ENCODE data around the gene MGRN1.

Gene MGRN1

GRCh38 chr16:4699046-4699556, 74.5 kb downstream of the MGRN1 start:
- no peak for DNase-seq (ENCODE audit: low read depth)

GRCh38 chr16:4700380-4700996, 75.9 kb downstream of the MGRN1 start:
- DNase-seq (ENCODE audit: low read depth): no peak

- DNase-seq (ENCODE audit: low read depth): no peak
Observed at GRCh38 chr16:4700997-4701743, 76.5 kb downstream of the MGRN1 start.

- no peak for DNase-seq (ENCODE audit: low read depth)
Observed at GRCh38 chr16:4701791-4702465, 77.3 kb downstream of the MGRN1 start.

GRCh38 chr16:4702466-4702808, 77.8 kb downstream of the MGRN1 start:
- DNase-seq (ENCODE audit: low read depth): no peak

- no peak for DNase-seq (ENCODE audit: low read depth)
Observed at GRCh38 chr16:4703906-4704305, 79.3 kb downstream of the MGRN1 start.

- DNase-seq (ENCODE audit: low read depth): no peak
Observed at GRCh38 chr16:4704491-4704890, 79.9 kb downstream of the MGRN1 start.

GRCh38 chr16:4704913-4705312, 80.3 kb downstream of the MGRN1 start:
- no peak for DNase-seq (ENCODE audit: low read depth)

GRCh38 chr16:4706871-4707270, 82.2 kb downstream of the MGRN1 start:
- DNase-seq (ENCODE audit: low read depth): no peak

- no peak for DNase-seq (ENCODE audit: low read depth)
Observed at GRCh38 chr16:4709481-4709880, 84.9 kb downstream of the MGRN1 start.

GRCh38 chr16:4713663-4714501, 89.3 kb downstream of the MGRN1 start:
- no peak for DNase-seq (ENCODE audit: low read depth)

- DNase-seq (ENCODE audit: low read depth): no peak
Observed at GRCh38 chr16:4714996-4715395, 90.4 kb downstream of the MGRN1 start.

- DNase-seq (ENCODE audit: low read depth): no peak
Observed at GRCh38 chr16:4718466-4718865, 93.8 kb downstream of the MGRN1 start.

GRCh38 chr16:4723071-4723767, 98.6 kb downstream of the MGRN1 start:
- DNase-seq (ENCODE audit: low read depth): no peak

- DNase-seq (ENCODE audit: low read depth): no peak
Observed at GRCh38 chr16:4724661-4725270, 100.1 kb downstream of the MGRN1 start.

GRCh38 chr16:4726616-4727015, 102.0 kb downstream of the MGRN1 start:
- DNase-seq (ENCODE audit: low read depth): no peak

- no peak for DNase-seq (ENCODE audit: low read depth)
Observed at GRCh38 chr16:4728676-4729075, 104.0 kb downstream of the MGRN1 start.

GRCh38 chr16:4729876-4730275, 105.2 kb downstream of the MGRN1 start:
- DNase-seq (ENCODE audit: low read depth): no peak

- DNase-seq (ENCODE audit: low read depth): no peak
Observed at GRCh38 chr16:4733211-4733742, 108.7 kb downstream of the MGRN1 start.

- peak; percentile 16 for DNase-seq (ENCODE audit: low read depth)
Observed at GRCh38 chr16:4733747-4734062, 109.1 kb downstream of the MGRN1 start.

Data from stimulated activated CD4-positive, alpha-beta T cell treated with anti-CD3 and anti-CD28 coated beads, Interleukin-2, amount 100 ng/mL, for 4 hours (primary cell).